Inferior parietal cortex (tissue), 1 donor: Measurements from ENCODE around the gene PRKCA.
"Not testable (repeated sequence)": the region's sequence is repeated elsewhere in the genome, so short reads cannot be mapped to it uniquely, and the experiment has no call there.

ENCODE experiments used
- DNase-seq: peaks from one replicate; pipeline ENCODE4 v3.0.0-alpha.2; 2016; ENCODE audit errors: extremely low spot score

Gene PRKCA

GRCh38 chr17:66679631-66680517, 377.5 kb downstream of the PRKCA start:
- DNase-seq: no peak

GRCh38 chr17:66682283-66682682, 379.9 kb downstream of the PRKCA start:
- peak; percentile 43 for DNase-seq

- DNase-seq: no peak
These were observed 381.8 kb downstream of the PRKCA start for GRCh38 chr17:66684261-66684660.

DNA sequence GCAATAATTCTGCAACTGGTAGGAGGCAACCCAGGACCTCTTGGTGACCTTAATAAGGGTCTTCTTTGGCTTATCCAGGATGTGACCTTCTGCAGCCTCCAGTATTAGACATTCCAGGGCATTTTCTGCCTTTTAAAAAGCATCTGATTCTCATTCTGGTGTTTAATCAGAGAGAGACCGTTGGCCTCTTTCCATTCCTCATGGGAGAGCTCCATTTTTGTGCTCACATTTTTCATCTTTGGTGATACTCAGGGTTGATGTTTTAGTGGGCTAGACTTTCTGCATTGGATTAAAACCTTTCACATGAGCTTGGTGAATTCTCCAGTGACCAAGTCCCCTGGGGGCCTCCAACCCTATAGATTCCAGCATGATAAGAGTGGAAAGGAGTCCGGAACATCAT, 382.3 kb downstream of the PRKCA start:
- DNase-seq: no peak

DNA sequence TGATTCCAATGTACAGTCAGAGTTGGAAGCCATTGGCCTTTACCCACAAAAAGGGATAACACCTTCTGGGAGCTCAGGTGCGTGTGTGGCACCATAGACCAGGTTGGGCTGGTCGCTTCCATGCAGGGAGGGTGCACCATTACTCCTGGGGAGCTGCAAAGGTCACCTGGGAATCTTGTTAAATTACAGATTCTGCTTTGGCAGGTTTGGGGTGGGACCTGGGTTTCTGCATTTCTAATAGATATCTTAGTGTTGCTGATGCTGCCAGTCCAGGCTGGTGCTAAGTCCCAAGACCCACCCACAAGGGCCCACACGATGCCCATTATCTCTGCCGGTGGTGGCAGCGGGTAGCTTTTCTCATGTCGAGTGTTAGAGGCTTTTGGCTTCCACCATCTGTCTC, 384.2 kb downstream of the PRKCA start:
- no peak for DNase-seq

DNA sequence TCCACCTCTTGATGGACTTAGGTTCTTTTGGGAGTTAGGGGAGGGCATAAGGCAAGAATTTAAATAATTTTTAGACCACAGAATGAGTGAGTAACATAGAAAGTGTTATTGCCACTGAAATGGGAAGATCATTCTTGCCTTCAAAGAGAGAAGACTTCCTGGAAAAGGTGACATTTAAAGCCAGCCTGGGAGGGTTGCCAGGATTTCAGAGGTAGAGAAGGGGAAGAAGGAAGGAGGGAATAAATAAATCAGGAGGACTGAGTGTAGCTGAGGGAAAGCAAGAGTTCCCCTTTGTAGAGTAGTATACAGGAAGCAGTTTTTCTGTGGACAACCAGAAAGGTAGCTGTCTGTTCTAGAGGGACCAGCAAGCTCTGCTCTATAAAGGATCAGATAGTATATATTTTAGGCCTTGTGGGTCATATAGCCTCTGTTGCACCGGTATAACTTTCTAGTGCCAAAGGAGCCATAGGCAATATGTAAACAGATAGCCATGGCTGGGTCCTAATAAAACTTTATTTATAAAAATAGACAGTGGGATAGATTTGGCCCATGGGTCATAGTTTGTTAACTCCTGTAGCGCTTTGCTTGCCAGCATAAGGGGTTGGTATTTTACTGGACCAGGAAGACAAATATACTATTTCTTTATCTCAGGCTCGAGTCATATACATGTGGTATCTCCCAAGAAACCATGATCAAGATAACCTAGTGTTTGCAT, 385.3 kb downstream of the PRKCA start:
- DNase-seq: no peak

DNA sequence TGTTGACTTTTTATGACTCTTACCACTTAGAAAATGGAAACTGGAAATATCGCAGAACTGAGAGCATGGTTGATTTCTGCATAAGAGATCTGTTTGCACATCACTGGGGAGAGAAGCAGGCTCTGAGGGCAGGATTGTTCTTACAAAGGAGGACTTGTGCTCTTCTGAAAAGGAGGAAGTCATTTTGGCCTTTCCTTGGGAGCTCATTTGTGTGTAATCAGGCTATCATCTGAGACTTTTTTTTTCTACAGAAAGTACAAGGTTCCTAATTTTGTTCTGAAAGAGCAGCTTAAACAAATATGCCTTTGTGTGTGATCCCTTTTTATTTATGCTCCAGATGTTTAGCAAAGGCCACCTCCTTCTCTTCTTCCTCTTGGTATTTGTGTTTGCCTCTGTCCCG, 386.8 kb downstream of the PRKCA start:
- no peak for DNase-seq

DNA sequence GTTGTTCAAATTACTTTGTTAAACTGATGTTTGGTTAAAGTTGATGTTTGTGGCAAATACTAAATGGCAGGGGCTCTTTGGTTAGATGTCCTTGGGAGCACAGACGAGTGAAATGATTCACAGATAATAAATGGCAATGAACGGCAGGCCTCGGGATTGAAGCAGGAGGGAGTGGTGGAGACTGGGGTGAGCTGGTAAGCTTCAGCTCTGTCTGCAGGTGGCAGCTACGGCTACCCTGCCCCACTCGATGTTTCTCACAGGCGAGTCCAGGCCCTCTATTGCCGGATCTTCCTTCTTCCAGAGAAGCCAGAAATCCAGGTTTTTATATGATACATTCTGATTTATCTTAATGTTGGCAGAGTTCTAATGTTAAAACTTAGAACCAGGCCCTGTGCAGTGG, 387.8 kb downstream of the PRKCA start:
- no peak for DNase-seq

DNA sequence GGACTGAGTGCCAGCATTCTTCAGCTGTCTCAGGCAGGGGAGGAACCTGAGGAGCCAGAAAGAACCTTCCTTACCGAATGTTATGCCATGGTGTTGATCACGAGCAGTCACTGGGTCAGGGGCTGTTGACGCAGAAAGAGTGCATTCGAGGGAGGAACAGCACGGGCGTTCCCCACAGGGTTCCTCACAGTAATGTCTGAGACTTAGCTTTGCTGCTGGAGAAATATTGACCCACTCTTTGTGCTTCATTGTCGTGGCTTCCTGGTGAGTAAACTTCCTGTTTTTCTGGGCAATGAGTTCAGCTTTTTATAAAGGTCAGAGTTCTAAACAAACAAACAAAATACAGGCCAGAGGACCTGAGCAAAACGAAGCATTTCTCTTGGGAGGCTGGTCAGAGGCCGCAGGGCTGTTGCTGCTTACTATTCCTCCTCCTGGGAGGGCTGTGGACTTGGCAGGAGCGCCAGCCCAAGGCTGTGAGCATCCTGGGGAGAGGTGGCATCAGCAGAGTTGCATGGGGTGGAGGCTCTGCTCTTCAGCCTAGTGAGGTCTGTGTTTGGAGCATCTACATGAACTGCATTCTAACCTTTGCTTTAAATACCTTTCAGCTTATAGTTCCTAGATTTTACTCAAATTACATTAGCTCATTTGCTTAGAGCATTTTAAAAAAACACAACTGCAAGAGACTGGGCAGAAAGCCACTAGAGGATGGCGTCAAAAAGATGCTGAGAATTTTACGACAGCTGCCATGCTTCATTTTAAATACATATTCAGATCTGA, 389.4 kb downstream of the PRKCA start:
- no peak for DNase-seq

- DNase-seq: no peak
These were observed 389.9 kb downstream of the PRKCA start for GRCh38 chr17:66692421-66692690.

- DNase-seq: no peak
These were observed 392.7 kb downstream of the PRKCA start for GRCh38 chr17:66695098-66695497.

GRCh38 chr17:66698270-66698669, 395.9 kb downstream of the PRKCA start:
- DNase-seq: no peak

DNA sequence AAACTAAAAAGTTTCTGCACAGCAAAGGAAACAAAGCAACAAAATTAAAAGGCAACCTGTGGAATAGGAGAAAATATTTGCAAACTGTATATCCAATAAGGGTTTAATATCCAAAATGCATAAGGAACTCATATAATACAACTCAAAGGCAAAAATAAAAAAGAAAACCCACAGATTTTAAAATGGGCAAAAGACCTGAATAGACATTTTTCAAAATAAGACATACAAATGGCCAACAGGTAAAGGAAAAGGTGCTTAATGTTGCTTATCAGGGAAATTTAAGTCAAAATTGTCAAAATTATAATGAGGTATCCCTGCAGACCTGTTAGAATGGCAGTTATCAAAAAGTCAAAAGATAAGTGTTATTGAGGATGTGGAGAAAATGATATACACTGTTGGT, 399.0 kb downstream of the PRKCA start:
- DNase-seq: no peak

DNA sequence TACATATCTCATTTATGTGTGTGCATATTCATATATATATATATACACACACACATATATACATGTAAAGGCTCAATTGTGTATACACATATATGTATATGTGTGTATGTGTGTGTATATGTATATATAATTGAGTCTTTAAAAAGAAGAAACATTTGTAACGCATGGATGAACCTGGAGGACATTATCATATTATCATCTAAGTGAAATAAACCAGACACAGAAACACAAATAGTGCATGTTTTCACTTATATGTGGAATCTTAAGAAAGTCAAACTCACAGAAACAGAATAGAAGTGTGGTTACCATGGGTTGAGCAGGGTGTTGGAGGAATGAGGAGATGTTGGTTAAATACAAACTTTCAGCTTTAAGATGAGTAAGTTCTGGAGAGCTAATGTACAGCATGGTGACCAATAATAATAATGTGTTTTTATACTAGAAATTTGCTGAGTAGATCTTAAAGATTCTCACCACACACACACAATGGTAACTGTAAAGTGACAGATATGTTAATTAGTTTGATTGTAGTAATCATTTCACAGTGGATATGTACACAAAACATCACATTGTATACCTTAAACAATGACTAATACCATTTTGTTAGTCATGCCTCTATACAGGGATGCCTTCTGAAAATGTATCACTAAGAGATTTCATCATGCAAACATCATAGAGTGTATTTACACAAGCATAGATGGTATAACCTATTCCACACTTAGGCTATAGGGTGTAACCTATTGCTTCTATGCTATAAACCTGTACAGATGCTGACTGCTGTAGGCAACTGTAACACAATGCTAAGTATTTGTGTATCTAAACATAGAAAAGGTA, 399.9 kb downstream of the PRKCA start:
- DNase-seq: no peak

DNA sequence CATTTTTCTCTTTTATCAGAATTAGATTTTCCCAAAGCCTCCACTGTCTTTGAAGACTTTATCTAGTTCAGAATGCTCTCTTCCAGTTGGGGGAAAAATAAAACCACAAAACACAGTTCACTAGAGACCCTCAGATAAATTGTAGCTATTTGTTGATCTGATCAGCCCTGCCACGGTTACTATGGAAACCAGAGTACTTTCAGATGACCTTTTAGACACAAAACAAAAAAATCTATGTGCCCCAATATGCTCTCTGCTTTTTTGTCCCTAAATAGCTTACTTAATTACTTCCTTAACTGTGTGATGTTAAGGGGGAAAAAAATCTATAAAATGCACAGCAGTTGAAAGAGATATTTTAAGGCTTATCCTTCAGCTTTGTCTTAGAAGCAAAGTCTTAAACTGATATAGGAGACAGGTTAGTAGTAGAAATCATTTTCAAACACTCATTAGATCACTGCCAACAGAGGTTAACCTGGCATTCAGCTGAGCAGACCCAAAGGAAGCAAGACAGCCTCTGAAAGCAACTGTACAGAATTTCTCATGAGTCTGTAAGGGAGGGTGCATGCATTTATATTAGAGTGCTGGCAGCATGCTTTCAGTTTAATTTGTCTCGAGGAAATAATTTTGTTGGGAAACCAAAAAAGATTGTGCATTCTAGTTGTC, 402.6 kb downstream of the PRKCA start:
- DNase-seq: no peak

DNA sequence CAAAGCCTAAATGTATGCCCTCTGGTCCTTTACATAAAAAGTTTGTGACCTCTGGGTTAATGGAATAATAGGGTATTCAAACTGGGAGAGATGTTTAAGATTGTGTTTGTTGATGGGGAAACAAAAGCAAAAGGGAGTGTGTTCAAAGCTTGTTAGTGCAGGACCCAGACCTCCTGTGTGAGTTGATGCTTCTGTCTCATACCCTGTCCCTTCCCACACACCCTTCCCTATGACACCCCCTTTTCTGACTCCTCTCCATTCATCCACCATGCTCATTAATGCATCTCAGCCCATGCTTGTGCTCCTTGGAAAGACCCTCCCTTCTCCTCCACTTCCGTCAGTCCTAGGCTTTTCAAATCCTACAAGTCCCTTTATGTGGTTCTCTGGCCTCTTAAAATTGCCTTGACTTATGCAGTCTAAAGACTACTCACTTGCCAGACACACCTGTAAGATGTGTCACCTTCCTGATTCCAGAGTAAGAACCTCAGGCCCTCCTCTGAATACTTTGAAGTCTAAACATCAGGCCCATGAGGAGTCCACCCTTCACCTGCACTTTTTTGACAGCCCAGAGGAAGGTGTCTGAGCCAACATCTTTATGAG, 404.5 kb downstream of the PRKCA start:
- DNase-seq: no peak

DNA sequence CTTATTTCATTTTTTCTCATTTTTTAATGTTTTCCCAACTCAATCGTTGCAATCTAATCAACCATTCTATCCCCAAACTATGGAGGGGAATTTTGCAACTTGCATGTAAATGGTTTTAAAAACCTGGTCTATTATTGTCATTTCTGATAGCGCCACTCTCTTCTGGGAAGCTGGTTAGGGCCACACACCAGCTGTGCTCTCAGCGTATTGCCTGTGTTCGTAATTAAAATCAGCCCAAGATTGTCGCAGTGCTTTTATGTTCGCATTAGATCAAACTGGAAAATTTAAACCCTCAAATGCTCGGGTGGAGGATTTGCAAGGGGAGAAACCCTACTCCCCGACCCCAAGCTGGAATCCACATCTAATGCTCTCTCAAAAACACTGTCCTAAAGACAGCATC, 409.0 kb downstream of the PRKCA start:
- DNase-seq: no peak

DNA sequence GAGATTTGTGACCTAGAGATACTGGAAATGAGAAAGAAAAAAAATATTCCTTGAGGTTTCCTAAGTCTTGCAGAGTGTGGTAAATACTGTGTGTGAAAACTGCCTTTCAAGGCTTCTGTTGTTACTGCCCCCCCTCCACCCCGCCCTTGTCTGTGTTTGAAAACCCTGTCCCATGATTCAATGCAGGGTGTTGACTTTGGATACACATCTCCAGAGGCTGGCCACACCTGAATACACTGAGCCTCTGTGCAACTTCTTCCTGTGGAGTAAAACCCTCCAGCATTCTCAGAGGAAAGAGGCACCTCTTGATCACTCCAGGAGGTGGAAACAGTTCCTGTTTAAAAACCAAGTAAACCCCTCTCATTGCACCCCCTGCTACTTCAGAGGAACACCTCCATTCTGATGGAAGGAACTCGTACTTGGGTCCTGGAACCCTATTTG, 409.5 kb downstream of the PRKCA start:
- no peak for DNase-seq

GRCh38 chr17:66712453-66712852, 410.0 kb downstream of the PRKCA start:
- no peak for DNase-seq

DNA sequence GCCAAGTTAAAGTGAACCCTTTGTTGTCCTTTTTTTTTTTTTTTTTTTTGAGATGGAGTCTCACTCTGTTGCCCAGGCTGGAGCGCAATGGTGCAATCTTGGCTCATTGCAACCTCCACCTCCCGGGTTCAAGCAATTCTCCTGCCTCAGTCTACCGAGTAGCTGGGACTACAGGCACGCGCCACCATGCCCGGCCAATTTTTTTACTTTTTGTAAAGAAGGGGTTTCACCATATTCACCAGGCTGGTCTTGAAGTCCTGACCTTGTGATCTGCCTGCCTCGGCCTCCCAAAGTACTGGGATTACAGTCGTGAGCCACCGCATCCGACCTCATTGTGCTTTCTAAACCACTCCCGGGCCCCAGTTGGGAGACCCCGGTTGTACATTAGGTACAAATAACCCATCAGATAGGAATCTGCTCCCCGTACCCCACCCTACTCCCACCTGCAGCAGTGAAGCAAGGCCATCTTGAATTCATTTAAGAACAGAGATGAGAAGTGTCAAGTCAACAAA, 410.7 kb downstream of the PRKCA start:
- DNase-seq: not testable (repeated sequence)
